WTC11 (cell line): Measurements from ENCODE around the gene TIMMDC1.

ENCODE experiments used
- CREB1 ChIP-seq: sonication (generic); formaldehyde crosslinking; IDR thresholded peaks from 2 replicates; pipeline ENCODE4 v1.8.0; 2023; ENCODE audit warnings: mild to moderate bottlenecking, missing genetic modification reagents
- MLX ChIP-seq: sonication (generic); formaldehyde crosslinking; IDR thresholded peaks from 2 replicates; pipeline ENCODE4 v1.8.1; 2023; ENCODE audit warnings: mild to moderate bottlenecking, missing genetic modification reagents, moderate library complexity
- ZNF263 ChIP-seq: sonication (generic); formaldehyde crosslinking; IDR thresholded peaks from 2 replicates; pipeline ENCODE4 v1.8.1; 2022; ENCODE audit warnings: low read depth, mild to moderate bottlenecking, moderate library complexity, missing genetic modification reagents
- TF ChIP-seq, protein P1 (sequence below): sonication (generic); formaldehyde crosslinking; IDR thresholded peaks from 2 replicates; pipeline ENCODE4 v1.8.1; 2023; ENCODE audit warnings: mild to moderate bottlenecking, missing genetic modification reagents
- TF ChIP-seq, protein P2 (sequence below): fragments of 200-600 bp; IDR thresholded peaks from 2 replicates; pipeline ENCODE4 v1.8.0; 2022; ENCODE audit warnings: antibody characterized with exemption
- TF ChIP-seq, protein P3 (sequence below): sonication (generic); formaldehyde crosslinking; IDR thresholded peaks from 2 replicates; pipeline ENCODE4 v1.8.0; 2022; ENCODE audit warnings: missing genetic modification reagents
- TF ChIP-seq, protein P4 (sequence below): sonication (generic); formaldehyde crosslinking; IDR thresholded peaks from 2 replicates; pipeline ENCODE4 v1.8.1; 2022; ENCODE audit warnings: low read depth, mild to moderate bottlenecking, moderate library complexity, missing genetic modification reagents, borderline replicate concordance

- TF ChIP-seq, protein P1, sequence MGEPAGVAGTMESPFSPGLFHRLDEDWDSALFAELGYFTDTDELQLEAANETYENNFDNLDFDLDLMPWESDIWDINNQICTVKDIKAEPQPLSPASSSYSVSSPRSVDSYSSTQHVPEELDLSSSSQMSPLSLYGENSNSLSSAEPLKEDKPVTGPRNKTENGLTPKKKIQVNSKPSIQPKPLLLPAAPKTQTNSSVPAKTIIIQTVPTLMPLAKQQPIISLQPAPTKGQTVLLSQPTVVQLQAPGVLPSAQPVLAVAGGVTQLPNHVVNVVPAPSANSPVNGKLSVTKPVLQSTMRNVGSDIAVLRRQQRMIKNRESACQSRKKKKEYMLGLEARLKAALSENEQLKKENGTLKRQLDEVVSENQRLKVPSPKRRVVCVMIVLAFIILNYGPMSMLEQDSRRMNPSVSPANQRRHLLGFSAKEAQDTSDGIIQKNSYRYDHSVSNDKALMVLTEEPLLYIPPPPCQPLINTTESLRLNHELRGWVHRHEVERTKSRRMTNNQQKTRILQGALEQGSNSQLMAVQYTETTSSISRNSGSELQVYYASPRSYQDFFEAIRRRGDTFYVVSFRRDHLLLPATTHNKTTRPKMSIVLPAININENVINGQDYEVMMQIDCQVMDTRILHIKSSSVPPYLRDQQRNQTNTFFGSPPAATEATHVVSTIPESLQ (CRISPR knock-in tag) = no peak
- TF ChIP-seq, protein P2, sequence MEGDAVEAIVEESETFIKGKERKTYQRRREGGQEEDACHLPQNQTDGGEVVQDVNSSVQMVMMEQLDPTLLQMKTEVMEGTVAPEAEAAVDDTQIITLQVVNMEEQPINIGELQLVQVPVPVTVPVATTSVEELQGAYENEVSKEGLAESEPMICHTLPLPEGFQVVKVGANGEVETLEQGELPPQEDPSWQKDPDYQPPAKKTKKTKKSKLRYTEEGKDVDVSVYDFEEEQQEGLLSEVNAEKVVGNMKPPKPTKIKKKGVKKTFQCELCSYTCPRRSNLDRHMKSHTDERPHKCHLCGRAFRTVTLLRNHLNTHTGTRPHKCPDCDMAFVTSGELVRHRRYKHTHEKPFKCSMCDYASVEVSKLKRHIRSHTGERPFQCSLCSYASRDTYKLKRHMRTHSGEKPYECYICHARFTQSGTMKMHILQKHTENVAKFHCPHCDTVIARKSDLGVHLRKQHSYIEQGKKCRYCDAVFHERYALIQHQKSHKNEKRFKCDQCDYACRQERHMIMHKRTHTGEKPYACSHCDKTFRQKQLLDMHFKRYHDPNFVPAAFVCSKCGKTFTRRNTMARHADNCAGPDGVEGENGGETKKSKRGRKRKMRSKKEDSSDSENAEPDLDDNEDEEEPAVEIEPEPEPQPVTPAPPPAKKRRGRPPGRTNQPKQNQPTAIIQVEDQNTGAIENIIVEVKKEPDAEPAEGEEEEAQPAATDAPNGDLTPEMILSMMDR = no peak
- TF ChIP-seq, protein P3, sequence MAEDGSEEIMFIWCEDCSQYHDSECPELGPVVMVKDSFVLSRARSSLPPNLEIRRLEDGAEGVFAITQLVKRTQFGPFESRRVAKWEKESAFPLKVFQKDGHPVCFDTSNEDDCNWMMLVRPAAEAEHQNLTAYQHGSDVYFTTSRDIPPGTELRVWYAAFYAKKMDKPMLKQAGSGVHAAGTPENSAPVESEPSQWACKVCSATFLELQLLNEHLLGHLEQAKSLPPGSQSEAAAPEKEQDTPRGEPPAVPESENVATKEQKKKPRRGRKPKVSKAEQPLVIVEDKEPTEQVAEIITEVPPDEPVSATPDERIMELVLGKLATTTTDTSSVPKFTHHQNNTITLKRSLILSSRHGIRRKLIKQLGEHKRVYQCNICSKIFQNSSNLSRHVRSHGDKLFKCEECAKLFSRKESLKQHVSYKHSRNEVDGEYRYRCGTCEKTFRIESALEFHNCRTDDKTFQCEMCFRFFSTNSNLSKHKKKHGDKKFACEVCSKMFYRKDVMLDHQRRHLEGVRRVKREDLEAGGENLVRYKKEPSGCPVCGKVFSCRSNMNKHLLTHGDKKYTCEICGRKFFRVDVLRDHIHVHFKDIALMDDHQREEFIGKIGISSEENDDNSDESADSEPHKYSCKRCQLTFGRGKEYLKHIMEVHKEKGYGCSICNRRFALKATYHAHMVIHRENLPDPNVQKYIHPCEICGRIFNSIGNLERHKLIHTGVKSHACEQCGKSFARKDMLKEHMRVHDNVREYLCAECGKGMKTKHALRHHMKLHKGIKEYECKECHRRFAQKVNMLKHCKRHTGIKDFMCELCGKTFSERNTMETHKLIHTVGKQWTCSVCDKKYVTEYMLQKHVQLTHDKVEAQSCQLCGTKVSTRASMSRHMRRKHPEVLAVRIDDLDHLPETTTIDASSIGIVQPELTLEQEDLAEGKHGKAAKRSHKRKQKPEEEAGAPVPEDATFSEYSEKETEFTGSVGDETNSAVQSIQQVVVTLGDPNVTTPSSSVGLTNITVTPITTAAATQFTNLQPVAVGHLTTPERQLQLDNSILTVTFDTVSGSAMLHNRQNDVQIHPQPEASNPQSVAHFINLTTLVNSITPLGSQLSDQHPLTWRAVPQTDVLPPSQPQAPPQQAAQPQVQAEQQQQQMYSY (CRISPR knock-in tag) = no peak
- TF ChIP-seq, protein P4, sequence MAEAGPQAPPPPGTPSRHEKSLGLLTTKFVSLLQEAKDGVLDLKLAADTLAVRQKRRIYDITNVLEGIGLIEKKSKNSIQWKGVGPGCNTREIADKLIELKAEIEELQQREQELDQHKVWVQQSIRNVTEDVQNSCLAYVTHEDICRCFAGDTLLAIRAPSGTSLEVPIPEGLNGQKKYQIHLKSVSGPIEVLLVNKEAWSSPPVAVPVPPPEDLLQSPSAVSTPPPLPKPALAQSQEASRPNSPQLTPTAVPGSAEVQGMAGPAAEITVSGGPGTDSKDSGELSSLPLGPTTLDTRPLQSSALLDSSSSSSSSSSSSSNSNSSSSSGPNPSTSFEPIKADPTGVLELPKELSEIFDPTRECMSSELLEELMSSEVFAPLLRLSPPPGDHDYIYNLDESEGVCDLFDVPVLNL (CRISPR knock-in tag) = no peak
- no peak for TF ChIP-seq ZNF263 (CRISPR knock-in tag)
- no peak for TF ChIP-seq MLX
- no peak for TF ChIP-seq CREB1 (CRISPR knock-in tag)
Measured at GRCh38 chr3:119492128-119492527, 6.2 kb upstream of the TIMMDC1 start.
